ENCODE results near the gene SLC25A26. TPM values are rescaled to one million over a fixed set of nuclear protein-coding genes. Genes with fewer than 3 reads are reported as not detected.
"Not testable (repeated sequence)": the region's sequence is repeated elsewhere in the genome, so short reads cannot be mapped to it uniquely, and the experiment has no call there.

SLC25A26 gene
- polyA plus RNA-seq, 1 experiment: 16.4 TPM

DNA sequence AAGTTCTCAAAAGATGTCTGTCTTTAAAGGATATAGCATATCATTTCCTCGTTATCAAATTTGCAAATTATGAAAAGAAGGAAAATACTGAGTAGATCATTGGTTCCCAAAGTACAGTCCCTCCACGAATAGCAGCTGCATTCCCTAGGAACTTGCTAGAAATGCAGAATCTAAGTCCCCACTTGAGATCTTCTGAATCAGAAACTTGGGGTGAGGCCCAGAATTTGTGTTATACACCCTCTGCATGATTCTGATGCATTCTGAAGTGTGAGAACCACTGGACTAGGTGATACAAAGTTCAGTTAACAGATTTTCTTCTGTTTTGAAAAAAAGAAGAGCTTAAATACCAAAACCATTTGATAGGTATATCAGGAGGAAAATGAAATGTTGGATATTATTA, 77.1 kb downstream of the SLC25A26 start:
- ChIA-PET POLR2A (interaction anchor here (0.6 kb wide), 1 partner anchor 468 kb away, joined by 3 read pairs; no protein-coding TSS in a partner anchor), CTCF (interaction anchor here (0.7 to 2.1 kb wide), 5 partner anchors 110 to 1580 kb away, joined by 3 to 7 read pairs (median 5); no protein-coding TSS in a partner anchor)
- TF ChIP-seq CTCF (IDR thresholded peaks at IDR 0.05; ENCODE audit: low read depth, low read length): no peak

DNA sequence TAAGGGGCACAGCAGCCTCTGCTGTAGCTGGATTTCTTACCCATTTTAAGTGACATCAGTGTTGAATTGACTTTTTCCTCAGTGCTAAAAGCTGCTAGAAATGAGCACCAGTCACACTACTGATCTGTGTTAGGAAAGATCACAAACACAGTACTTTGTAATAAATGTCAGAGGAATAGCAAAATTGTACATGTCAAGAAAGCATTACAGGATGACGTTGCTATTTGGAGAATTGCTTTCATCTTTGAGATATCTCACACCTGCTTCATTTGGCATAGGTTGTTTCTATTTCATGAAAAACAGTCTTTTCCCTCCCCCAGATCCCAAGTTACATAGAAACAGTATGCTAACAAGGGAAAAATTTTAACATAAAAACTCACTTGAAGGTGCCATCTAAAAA, 77.8 kb downstream of the SLC25A26 start:
- no peaks in the 10 kb centered on the region for H3K9me3 ChIP-seq (ENCODE audit: control insufficient read depth, insufficient read depth, low read length)
- no peak overlapping the region for H3K4me3 ChIP-seq (ENCODE audit: low read depth, low read length)
- no peak for DNase-seq (ENCODE audit: low read depth, low spot score)
- CTCF ChIA-PET: interaction anchor here (1.4 to 1.6 kb wide), 2 partner anchors 524 to 530 kb away, joined by 3 to 4 read pairs; no protein-coding TSS in a partner anchor
- TF ChIP-seq CTCF (IDR thresholded peaks at IDR 0.05; ENCODE audit: low read depth, low read length): no peak
- H3K27ac ChIP-seq (ENCODE audit: low read depth, low read length): no peak overlapping the region
- POLR2A ChIA-PET: no interaction called here
- no peaks in the 10 kb centered on the region for H3K27me3 ChIP-seq (ENCODE audit: control insufficient read depth, insufficient read depth, low read length)

More for the DNA sequence above, 77.1 kb downstream of the SLC25A26 start:
- Histone ChIP-seq H3K9me3 (ENCODE audit: control insufficient read depth, insufficient read depth, low read length) (no peaks in the 10 kb centered on the region), H3K27ac (ENCODE audit: low read depth, low read length) (no peak overlapping the region), H3K27me3 (ENCODE audit: control insufficient read depth, insufficient read depth, low read length) (no peaks in the 10 kb centered on the region), H3K4me3 (ENCODE audit: low read depth, low read length) (no peak overlapping the region)
- peak; percentile 29 for DNase-seq (ENCODE audit: low read depth, low spot score)

DNA sequence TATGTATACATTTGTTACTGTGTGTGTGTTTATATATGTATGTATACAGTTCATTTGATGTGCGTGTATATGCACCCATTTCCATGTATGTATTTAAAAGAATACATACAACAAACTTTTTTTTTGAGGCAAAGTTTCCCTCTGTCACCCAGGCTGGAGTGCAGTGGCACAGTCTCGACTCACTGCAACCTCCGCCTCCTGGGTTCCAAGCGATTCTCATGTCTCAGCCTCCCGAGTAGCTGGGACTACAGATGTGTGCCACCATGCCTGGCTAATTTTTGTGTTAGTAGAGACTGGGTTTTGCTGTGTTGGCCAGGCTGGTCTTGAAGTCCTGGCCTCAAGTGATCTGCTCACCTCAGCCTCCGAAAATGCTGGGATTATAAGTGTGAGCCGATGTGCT, 78.3 kb downstream of the SLC25A26 start:
- H3K27ac ChIP-seq (ENCODE audit: low read depth, low read length); H3K9me3 ChIP-seq (ENCODE audit: control insufficient read depth, insufficient read depth, low read length); H3K4me3 ChIP-seq (ENCODE audit: low read depth, low read length); H3K27me3 ChIP-seq (ENCODE audit: control insufficient read depth, insufficient read depth, low read length); DNase-seq (ENCODE audit: low read depth, low spot score); POLR2A ChIA-PET: not testable (repeated sequence)
- CTCF ChIA-PET: interaction anchor here (1.4 kb wide), 1 partner anchor 22 kb away, joined by 3 read pairs; no protein-coding TSS in a partner anchor

DNA sequence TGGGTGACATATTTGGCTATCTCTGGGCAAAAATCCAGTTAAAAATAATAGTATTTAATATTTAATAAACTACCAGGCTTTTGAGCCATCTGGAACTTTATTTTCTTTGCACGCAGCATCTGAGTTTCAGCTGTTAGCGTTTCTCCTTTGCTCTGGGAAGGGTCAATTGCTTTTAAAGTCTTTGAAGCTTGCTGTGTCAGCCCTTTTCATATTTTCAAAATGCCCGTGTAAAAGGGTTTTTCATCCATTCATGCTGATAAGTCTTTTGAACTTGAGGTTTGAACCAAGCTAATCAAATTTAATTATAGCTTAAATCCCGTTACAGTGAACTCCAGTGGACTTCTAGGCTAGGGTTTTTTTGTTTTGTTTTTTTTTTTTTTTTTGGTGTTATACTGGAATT, 79.1 kb downstream of the SLC25A26 start:
- no peak for DNase-seq (ENCODE audit: low read depth, low spot score)
- TF ChIP-seq CTCF (IDR thresholded peaks at IDR 0.05; ENCODE audit: low read depth, low read length): no peak
- no peak overlapping the region for H3K4me3 ChIP-seq (ENCODE audit: low read depth, low read length)
- POLR2A ChIA-PET: no interaction called here
- no peak overlapping the region for H3K27ac ChIP-seq (ENCODE audit: low read depth, low read length)
- no peaks in the 10 kb centered on the region for H3K27me3 ChIP-seq (ENCODE audit: control insufficient read depth, insufficient read depth, low read length)
- CTCF ChIA-PET: interaction anchor here (0.6 to 1.4 kb wide), 2 partner anchors 23 to 203 kb away, joined by 3 read pairs; no protein-coding TSS in a partner anchor
- H3K9me3 ChIP-seq (ENCODE audit: control insufficient read depth, insufficient read depth, low read length): no peaks in the 10 kb centered on the region

GRCh38 chr3:66302288-66302687, 81.5 kb downstream of the SLC25A26 start:
- H3K4me3 ChIP-seq (ENCODE audit: low read depth, low read length): no peak overlapping the region
- no peaks in the 10 kb centered on the region for H3K27me3 ChIP-seq (ENCODE audit: control insufficient read depth, insufficient read depth, low read length)
- ChIA-PET CTCF (no interaction called here), POLR2A (no interaction called here)
- TF ChIP-seq CTCF (IDR thresholded peaks at IDR 0.05; ENCODE audit: low read depth, low read length): no peak
- DNase-seq (ENCODE audit: low read depth, low spot score): no peak
- H3K27ac ChIP-seq (ENCODE audit: low read depth, low read length): no peak overlapping the region
- H3K9me3 ChIP-seq (ENCODE audit: control insufficient read depth, insufficient read depth, low read length): no peaks in the 10 kb centered on the region
